ENCODE results near the gene PAFAH1B1.

DNA sequence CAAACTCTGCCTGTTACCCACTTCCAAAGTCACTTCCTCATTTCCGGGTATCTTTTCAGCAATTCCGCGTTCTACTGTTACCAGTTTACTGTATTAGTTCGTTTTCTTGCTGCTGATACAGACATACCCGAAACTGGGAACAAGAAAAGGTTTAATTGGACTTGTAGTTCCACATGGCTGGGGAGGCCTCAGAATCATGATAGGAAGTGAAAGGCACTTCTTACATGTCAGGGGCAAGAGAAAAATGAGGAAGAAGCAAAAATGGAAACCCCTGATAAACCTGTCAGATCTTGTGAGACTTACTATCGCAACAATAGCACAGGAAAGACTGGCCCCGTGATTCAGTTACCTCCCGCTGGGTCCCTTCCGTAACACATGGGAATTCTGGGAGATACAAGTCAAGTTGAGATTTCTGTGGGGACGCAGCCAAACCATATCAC is 30.9 kb downstream of the PAFAH1B1 start:
- TF ChIP-seq, protein P1, sequence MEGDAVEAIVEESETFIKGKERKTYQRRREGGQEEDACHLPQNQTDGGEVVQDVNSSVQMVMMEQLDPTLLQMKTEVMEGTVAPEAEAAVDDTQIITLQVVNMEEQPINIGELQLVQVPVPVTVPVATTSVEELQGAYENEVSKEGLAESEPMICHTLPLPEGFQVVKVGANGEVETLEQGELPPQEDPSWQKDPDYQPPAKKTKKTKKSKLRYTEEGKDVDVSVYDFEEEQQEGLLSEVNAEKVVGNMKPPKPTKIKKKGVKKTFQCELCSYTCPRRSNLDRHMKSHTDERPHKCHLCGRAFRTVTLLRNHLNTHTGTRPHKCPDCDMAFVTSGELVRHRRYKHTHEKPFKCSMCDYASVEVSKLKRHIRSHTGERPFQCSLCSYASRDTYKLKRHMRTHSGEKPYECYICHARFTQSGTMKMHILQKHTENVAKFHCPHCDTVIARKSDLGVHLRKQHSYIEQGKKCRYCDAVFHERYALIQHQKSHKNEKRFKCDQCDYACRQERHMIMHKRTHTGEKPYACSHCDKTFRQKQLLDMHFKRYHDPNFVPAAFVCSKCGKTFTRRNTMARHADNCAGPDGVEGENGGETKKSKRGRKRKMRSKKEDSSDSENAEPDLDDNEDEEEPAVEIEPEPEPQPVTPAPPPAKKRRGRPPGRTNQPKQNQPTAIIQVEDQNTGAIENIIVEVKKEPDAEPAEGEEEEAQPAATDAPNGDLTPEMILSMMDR (IDR thresholded peaks at IDR 0.05 in 4 of 5, conservative IDR thresholded peaks at IDR 0.05 in 1 of 5), result no peak
- no peak for TF ChIP-seq POLR2A (IDR thresholded peaks at IDR 0.05)
